Keratinocyte (primary cell): ENCODE measurements around the gene SDK2. TPM values are rescaled to one million over a fixed set of nuclear protein-coding genes. Genes with fewer than 3 reads are reported as not detected.

Experiments
- DNase-seq: peaks from one replicate; pipeline ENCODE4 v3.0.0-alpha.2; 2011; ENCODE audit warnings: low read depth, missing footprints, low spot score
- FAIRE-seq: peaks from 2 replicates; lab custom pipeline; 2011; peaks lifted over from hg19 to GRCh38; lab: Jason Lieb, UNC
- H2AFZ ChIP-seq: 2 replicates; pipeline ENCODE4 v1.6.0; 2012; ENCODE audit warnings: low read length, control low read depth, inconsistent platforms; ENCODE audit not compliant: control insufficient read depth
- H3K27ac ChIP-seq: 2 replicates; pipeline ENCODE4 v1.5.1; 2011; ENCODE audit warnings: low read length; ENCODE audit not compliant: control insufficient read depth, insufficient read depth
- H3K27me3 ChIP-seq: 3 replicates; pipeline ENCODE4 v1.6.0; 2011; ENCODE audit warnings: low read length; ENCODE audit not compliant: control insufficient read depth, insufficient read depth; ENCODE audit errors: extremely low read depth
- H3K36me3 ChIP-seq, 2 experiments: 2 replicates in 1 of 2; 3 replicates in 1 of 2; pipeline ENCODE4 v1.5.1; 2011; ENCODE audit warnings: low read length in 2 of 2, mild to moderate bottlenecking in 1 of 2; ENCODE audit not compliant: control insufficient read depth in 2 of 2, insufficient read depth in 2 of 2; ENCODE audit errors: extremely low read depth in 1 of 2
- H3K4me1 ChIP-seq: 3 replicates; pipeline ENCODE4 v1.5.1; 2011; ENCODE audit warnings: low read length; ENCODE audit not compliant: control insufficient read depth, insufficient read depth; ENCODE audit errors: extremely low read depth
- H3K4me2 ChIP-seq: 3 replicates; pipeline ENCODE4 v1.6.0; 2011; ENCODE audit warnings: low read depth, low read length; ENCODE audit not compliant: control insufficient read depth, insufficient read depth; ENCODE audit errors: extremely low read depth
- H3K4me3 ChIP-seq, 3 experiments: fragments of 200-600 bp in 1 of 3; sonication (generic) in 1 of 3; 2 replicates in 2 of 3; 3 replicates in 1 of 3; pipeline ENCODE4 v1.5.1; 2011 to 2016; ENCODE audit warnings: low read length in 3 of 3, mild to moderate bottlenecking in 3 of 3, control low read depth in 2 of 3, inconsistent platforms in 1 of 3, low read depth in 1 of 3, mixed read lengths in 1 of 3, mixed run types in 1 of 3, moderate library complexity in 1 of 3; ENCODE audit not compliant: control insufficient read depth in 2 of 3, insufficient read depth in 2 of 3; ENCODE audit errors: extremely low read depth in 1 of 3
- H3K79me2 ChIP-seq: 2 replicates; pipeline ENCODE4 v1.6.0; 2012; ENCODE audit warnings: low read length; ENCODE audit not compliant: control insufficient read depth, insufficient read depth
- H3K9ac ChIP-seq: 3 replicates; pipeline ENCODE4 v1.6.0; 2011; ENCODE audit warnings: low read length; ENCODE audit not compliant: control insufficient read depth, insufficient read depth; ENCODE audit errors: extremely low read depth
- H3K9me1 ChIP-seq: 3 replicates; pipeline ENCODE4 v1.6.0; 2011; ENCODE audit warnings: low read length; ENCODE audit not compliant: control insufficient read depth, insufficient read depth; ENCODE audit errors: extremely low read depth
- H3K9me3 ChIP-seq: 2 replicates; pipeline ENCODE4 v1.5.1; 2012; ENCODE audit warnings: low read depth, low read length; ENCODE audit not compliant: control insufficient read depth
- H4K20me1 ChIP-seq: 3 replicates; pipeline ENCODE4 v1.6.0; 2011; ENCODE audit warnings: low read length; ENCODE audit not compliant: control insufficient read depth, insufficient read depth; ENCODE audit errors: extremely low read depth
- CTCF ChIP-seq, 3 experiments: IDR thresholded peaks in 1 of 3; conservative IDR thresholded peaks in 1 of 3; optimal IDR thresholded peaks in 1 of 3; 2 replicates in 2 of 3; 3 replicates in 1 of 3; pipeline versions ENCODE3 to v1.5.1; 2011; ENCODE audit warnings: low read length in 3 of 3, mild to moderate bottlenecking in 3 of 3, moderate library complexity in 2 of 3, control low read depth in 1 of 3, inconsistent platforms in 1 of 3; ENCODE audit not compliant: insufficient read depth in 2 of 3; ENCODE audit errors: extremely low read depth in 1 of 3
- EZH2 ChIP-seq: IDR thresholded peaks from one replicate; pipeline ENCODE4 v1.6.1; 2012; ENCODE audit warnings: inconsistent platforms, mild to moderate bottlenecking, low read length, moderate library complexity
- dilution Hi-C: fragments of 300-500 bp; cut with MboI; formaldehyde crosslinking; loops from one replicate; pipeline ENCODE4 v1.7.0; 2020; ENCODE audit warnings: low sequenced_read_pairs; ENCODE audit not compliant: extremely low pct_ligation_motif_present
- polyA plus RNA-seq, 5 experiments: library from polyadenylated mRNA; depleted of rRNA in 3 of 5; stranded (reverse) in 3 of 5; stranded (forward) in 1 of 5; unstranded in 1 of 5; fragments of >200 nt; gene quantifications; 1 replicate in 1 of 5; 2 replicates in 3 of 5; 3 replicates in 1 of 5; pipeline versions ENCODE4 v1.2.1 to v1.2.3, GENCODE V29; 2011 to 2012; ENCODE audit warnings: missing spikeins in 2 of 5, low read depth in 1 of 5, low replicate concordance in 1 of 5

Gene SDK2
- polyA plus RNA-seq, 1 donor (not counting 4 experiments of a cell fraction or from before 2014, with no cell fraction given) = 1.8 TPM

- H3K4me2 ChIP-seq = no peak overlapping the region
- H3K4me3 ChIP-seq = no peak overlapping the region
- TF ChIP-seq EZH2 = no peak
- TF ChIP-seq CTCF (optimal IDR thresholded peaks at IDR 0.05 in 1 of 3, IDR thresholded peaks at IDR 0.05 in 1 of 3, conservative IDR thresholded peaks at IDR 0.05 in 1 of 3; ENCODE audit: extremely low read depth in 1 of 3, insufficient read depth in 2 of 3, low read length in 3 of 3) = no peak
- dilution Hi-C loops = no loop called here
- H3K27ac ChIP-seq = no peak overlapping the region
- H3K36me3 ChIP-seq = no peaks in the 10 kb centered on the region
- no peaks in the 10 kb centered on the region for H3K27me3 ChIP-seq
- no peaks in the 10 kb centered on the region for H3K9me3 ChIP-seq
- no peak overlapping the region for H2AFZ ChIP-seq
- H4K20me1 ChIP-seq = no peaks in the 10 kb centered on the region
- no peaks in the 10 kb centered on the region for H3K79me2 ChIP-seq
- H3K9ac ChIP-seq = no peak overlapping the region
- no peak for DNase-seq
- no peak for FAIRE-seq
- no peaks in the 10 kb centered on the region for H3K9me1 ChIP-seq
- H3K4me1 ChIP-seq = peaks cover 3% of the 10 kb centered on the region
Observed at GRCh38 chr17:73434154-73434553, 210.1 kb downstream of the SDK2 start.

- Histone ChIP-seq H3K36me3 (no peaks in the 10 kb centered on the region), H4K20me1 (no peaks in the 10 kb centered on the region), H3K4me2 (no peak overlapping the region), H2AFZ (no peak overlapping the region), H3K27ac (no peak overlapping the region), H3K9me3 (no peaks in the 10 kb centered on the region), H3K9ac (no peak overlapping the region), H3K9me1 (no peaks in the 10 kb centered on the region), H3K4me1 (peaks cover 3% of the 10 kb centered on the region), H3K27me3 (no peaks in the 10 kb centered on the region), H3K79me2 (no peaks in the 10 kb centered on the region), H3K4me3 (no peak overlapping the region)
- no peak for FAIRE-seq
- no peak for DNase-seq
- TF ChIP-seq CTCF (optimal IDR thresholded peaks at IDR 0.05 in 1 of 3, IDR thresholded peaks at IDR 0.05 in 1 of 3, conservative IDR thresholded peaks at IDR 0.05 in 1 of 3; ENCODE audit: extremely low read depth in 1 of 3, insufficient read depth in 2 of 3, low read length in 3 of 3) (no peak), EZH2 (no peak)
- dilution Hi-C loops = no loop called here
Observed at GRCh38 chr17:73433501-73433900, 210.7 kb downstream of the SDK2 start.
